Neural progenitor cell (in vitro differentiated cells): ENCODE measurements around the gene ETV6. TPM values are rescaled to one million over a fixed set of nuclear protein-coding genes. Genes with fewer than 3 reads are reported as not detected.

Experiments
- DNase-seq: peaks from one replicate; pipeline ENCODE4 v3.0.0-alpha.2; 2016; ENCODE audit warnings: low spot score
- H2AFZ ChIP-seq: fragments of 200-600 bp; sonication (generic); replicated peaks from 2 replicates; pipeline ENCODE4 v1.6.1; 2016; ENCODE audit warnings: antibody characterized with exemption
- H3F3A ChIP-seq: fragments of 200-600 bp; sonication (generic); 2 replicates; pipeline ENCODE4 v1.6.1; 2016; ENCODE audit warnings: antibody characterized with exemption, low read depth
- H3K27ac ChIP-seq: fragments of 200-600 bp; sonication (generic); 2 replicates; pipeline ENCODE4 v1.5.1; 2016; ENCODE audit warnings: mild to moderate bottlenecking
- H3K27me3 ChIP-seq: fragments of 200-600 bp; sonication (generic); 2 replicates; pipeline ENCODE4 v1.6.1; 2016; ENCODE audit warnings: mild to moderate bottlenecking, moderate library complexity
- H3K36me3 ChIP-seq: fragments of 200-600 bp; sonication (generic); 2 replicates; pipeline ENCODE4 v1.5.1; 2016
- H3K4me1 ChIP-seq: fragments of 200-600 bp; sonication (generic); 2 replicates; pipeline ENCODE4 v1.6.1; 2016; ENCODE audit warnings: mixed run types
- H3K4me2 ChIP-seq: fragments of 200-600 bp; sonication (generic); 2 replicates; pipeline ENCODE4 v1.6.1; 2016
- H3K4me3 ChIP-seq: fragments of 200-600 bp; sonication (generic); 2 replicates; pipeline ENCODE4 v1.5.1; 2016
- H3K79me2 ChIP-seq: fragments of 200-600 bp; sonication (generic); 2 replicates; pipeline ENCODE4 v1.6.1; 2016; ENCODE audit warnings: low read depth
- H3K9ac ChIP-seq: fragments of 200-600 bp; sonication (generic); 2 replicates; pipeline ENCODE4 v1.6.1; 2016
- H3K9me3 ChIP-seq: fragments of 200-600 bp; sonication (generic); 2 replicates; pipeline ENCODE4 v1.5.1; 2016; ENCODE audit warnings: low read depth
- H4K20me1 ChIP-seq: fragments of 200-600 bp; sonication (generic); 2 replicates; pipeline ENCODE4 v1.6.1; 2016; ENCODE audit warnings: low read depth
- H3K27ac Mint-ChIP-seq: 3 replicates; pipeline ENCODE4 v1.8.0; 2021; ENCODE audit warnings: mixed read lengths
- H3K27me3 Mint-ChIP-seq: 2 replicates; pipeline ENCODE4 v1.8.0; 2022; ENCODE audit warnings: low read depth, mild to moderate bottlenecking, inconsistent platforms, moderate library complexity, mixed read lengths; ENCODE audit not compliant: insufficient read depth
- H3K36me3 Mint-ChIP-seq: 3 replicates; pipeline ENCODE4 v1.8.0; 2021; ENCODE audit warnings: mixed read lengths
- H3K4me1 Mint-ChIP-seq: 3 replicates; pipeline ENCODE4 v1.8.0; 2021; ENCODE audit warnings: mixed read lengths
- H3K4me3 Mint-ChIP-seq: 3 replicates; pipeline ENCODE4 v1.8.0; 2021; ENCODE audit warnings: mild to moderate bottlenecking, moderate library complexity, mixed read lengths
- H3K9me3 Mint-ChIP-seq: 3 replicates; pipeline ENCODE4 v1.8.0; 2020; ENCODE audit warnings: mixed read lengths
- CTCF ChIP-seq: fragments of 200-600 bp; sonication (generic); IDR thresholded peaks from 2 replicates; pipeline ENCODE4 v1.5.1; 2017; ENCODE audit warnings: antibody characterized with exemption, mild to moderate bottlenecking
- EZH2 ChIP-seq: fragments of 200-600 bp; sonication (generic); IDR thresholded peaks from 2 replicates; pipeline ENCODE4 v1.6.1; 2017; ENCODE audit warnings: antibody characterized with exemption, mild to moderate bottlenecking, moderate library complexity
- EZH2phosphoT487 ChIP-seq: fragments of 200-600 bp; sonication (generic); IDR thresholded peaks from 2 replicates; pipeline ENCODE4 v1.6.1; 2017; ENCODE audit warnings: antibody characterized with exemption
- total RNA-seq: library from RNA; depleted of rRNA; stranded (reverse); fragments of >200 nt; gene quantifications from 2 replicates; pipeline ENCODE4 v1.2.3, GENCODE V29; 2015; ENCODE audit warnings: low replicate concordance

ETV6 gene
- total RNA-seq, 1 donor from 2014 or later, result 6.2 TPM

DNA sequence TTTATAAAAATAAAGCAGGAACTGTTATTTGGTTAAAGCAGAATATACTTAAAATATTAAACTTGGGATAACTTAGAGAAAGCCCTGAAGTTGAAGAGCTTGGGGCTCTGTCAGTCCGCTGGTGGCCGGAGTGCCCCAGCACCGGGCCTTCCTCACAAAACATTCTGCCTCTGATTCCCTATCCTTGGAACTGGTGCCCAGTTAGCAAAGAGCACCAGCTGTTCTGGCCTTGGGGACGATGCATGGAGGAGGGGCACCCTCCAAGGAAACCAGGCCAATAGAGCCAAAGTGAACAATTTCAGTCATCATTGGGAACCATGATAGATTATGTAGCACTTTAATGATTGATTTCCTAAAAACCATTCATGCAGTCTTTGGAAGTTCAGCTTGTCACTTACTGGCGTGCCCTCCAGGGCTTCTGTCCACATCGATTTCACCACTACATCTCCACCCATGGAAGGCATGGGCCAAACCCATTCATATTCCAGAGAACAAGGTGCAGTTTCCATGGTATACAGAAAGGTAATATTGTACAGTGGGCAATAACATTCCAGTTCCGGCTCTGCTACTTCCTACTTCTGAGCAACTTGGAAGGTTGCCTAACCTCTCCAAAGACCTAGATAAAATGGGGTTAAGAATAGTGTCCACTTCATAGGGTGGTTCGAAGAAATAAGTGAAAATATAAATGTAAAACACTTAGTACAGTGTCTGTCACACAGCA lies 145.9 kb downstream of the ETV6 start:
- Histone ChIP-seq H3K79me2 (no peaks in the 10 kb centered on the region), H3K27me3 (no peaks in the 10 kb centered on the region), H2AFZ (no peak overlapping the region), H4K20me1 (no peaks in the 10 kb centered on the region), H3K4me3 (no peak overlapping the region), H3K4me1 (peaks cover 25% of the 10 kb centered on the region), H3K36me3 (no peaks in the 10 kb centered on the region), H3K9ac (no peak overlapping the region), H3F3A (no peaks in the 10 kb centered on the region), H3K9me3 (no peaks in the 10 kb centered on the region), H3K27ac (no peak overlapping the region), H3K4me2 (peak overlapping the region; percentile 28)
- H3K4me1 Mint-ChIP-seq, result peaks cover 31% of the 10 kb centered on the region
- H3K27me3 Mint-ChIP-seq, result no peaks in the 10 kb centered on the region
- no peak for TF ChIP-seq CTCF
- no peak for TF ChIP-seq EZH2
- TF ChIP-seq EZH2phosphoT487, result no peak
- DNase-seq, result no peak
- H3K9me3 Mint-ChIP-seq, result peaks cover 2% of the 10 kb centered on the region
- peaks cover 8% of the 10 kb centered on the region for H3K36me3 Mint-ChIP-seq
- H3K27ac Mint-ChIP-seq, result no peak overlapping the region
- no peak overlapping the region for H3K4me3 Mint-ChIP-seq

GRCh38 chr12:11795913-11796459 lies 146.5 kb downstream of the ETV6 start:
- Histone ChIP-seq H3K9me3 (no peaks in the 10 kb centered on the region), H2AFZ (no peak overlapping the region), H3K79me2 (no peaks in the 10 kb centered on the region), H3K36me3 (no peaks in the 10 kb centered on the region), H3F3A (no peaks in the 10 kb centered on the region), H3K4me1 (peaks cover 25% of the 10 kb centered on the region), H4K20me1 (no peaks in the 10 kb centered on the region), H3K9ac (no peak overlapping the region), H3K4me2 (peak overlapping the region; percentile 28), H3K4me3 (no peak overlapping the region), H3K27me3 (no peaks in the 10 kb centered on the region), H3K27ac (no peak overlapping the region)
- peak; percentile 25 for DNase-seq
- H3K27ac Mint-ChIP-seq, result peak overlapping the region; percentile 89
- no peak overlapping the region for H3K4me3 Mint-ChIP-seq
- peaks cover 8% of the 10 kb centered on the region for H3K36me3 Mint-ChIP-seq
- H3K27me3 Mint-ChIP-seq, result no peaks in the 10 kb centered on the region
- peaks cover 2% of the 10 kb centered on the region for H3K9me3 Mint-ChIP-seq
- H3K4me1 Mint-ChIP-seq, result peaks cover 31% of the 10 kb centered on the region
- TF ChIP-seq CTCF (no peak), EZH2 (no peak), EZH2phosphoT487 (no peak)

DNA sequence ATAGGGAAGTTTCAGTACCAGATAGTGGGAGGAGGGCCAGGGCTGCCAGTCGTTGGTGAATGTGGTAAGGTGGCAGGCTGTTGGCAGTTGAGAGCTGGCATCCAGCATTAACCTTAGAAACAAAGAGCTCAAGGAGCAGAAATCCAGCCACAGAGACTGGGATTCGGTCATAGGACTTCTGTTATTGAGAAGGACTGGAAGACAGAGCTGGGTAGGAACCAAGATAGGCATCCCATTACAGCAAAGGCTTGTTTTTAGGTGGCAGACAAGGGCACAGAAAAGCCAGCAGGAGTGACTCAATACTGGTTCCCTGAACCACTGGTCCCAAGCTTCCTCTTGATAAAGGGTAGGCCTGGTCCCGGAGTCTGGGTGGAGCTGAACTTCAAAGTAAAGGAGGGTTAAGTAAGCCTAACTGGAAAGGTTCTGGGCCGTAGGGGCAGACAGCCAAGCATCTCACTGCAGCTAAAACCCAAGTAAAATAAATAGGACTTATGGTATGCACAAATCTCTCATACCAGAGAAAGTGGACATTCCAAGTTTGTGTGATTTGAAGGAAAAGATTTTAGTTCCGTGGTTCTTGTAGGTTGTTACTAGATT lies 147.9 kb downstream of the ETV6 start:
- Histone ChIP-seq H3K4me1 (peaks cover 25% of the 10 kb centered on the region), H3K27ac (no peak overlapping the region)
- H3K27me3 Mint-ChIP-seq, result no peaks in the 10 kb centered on the region

More for the DNA sequence above, 147.9 kb downstream of the ETV6 start:
- H3K27me3 ChIP-seq, result no peaks in the 10 kb centered on the region
- no peaks in the 10 kb centered on the region for H3K36me3 ChIP-seq
- Mint-ChIP-seq H3K36me3 (peaks cover 2% of the 10 kb centered on the region), H3K27ac (no peak overlapping the region), H3K4me1 (peaks cover 31% of the 10 kb centered on the region), H3K9me3 (peaks cover 1% of the 10 kb centered on the region), H3K4me3 (no peak overlapping the region)
- TF ChIP-seq CTCF, result no peak
- TF ChIP-seq EZH2phosphoT487, result no peak
- TF ChIP-seq EZH2, result no peak
- H3K9ac ChIP-seq, result no peak overlapping the region
- DNase-seq, result no peak
- H2AFZ ChIP-seq, result no peak overlapping the region
- no peaks in the 10 kb centered on the region for H3F3A ChIP-seq
- no peaks in the 10 kb centered on the region for H3K79me2 ChIP-seq
- H3K4me2 ChIP-seq, result no peak overlapping the region
- H3K9me3 ChIP-seq, result no peaks in the 10 kb centered on the region
- no peak overlapping the region for H3K4me3 ChIP-seq
- no peaks in the 10 kb centered on the region for H4K20me1 ChIP-seq
